Measurements from ENCODE around the gene ZC3H15.
"Not testable (repeated sequence)": the region's sequence is repeated elsewhere in the genome, so short reads cannot be mapped to it uniquely, and the experiment has no call there.

The ZC3H15 gene

GRCh38 chr2:186497928-186498327, 11.9 kb downstream of the ZC3H15 start:
- Histone ChIP-seq H3K27me3 (ENCODE audit: control insufficient read depth, insufficient read depth, low read length) (no peaks in the 10 kb centered on the region), H3K36me3 (ENCODE audit: control insufficient read depth, insufficient read depth, low read length) (peaks cover 3% of the 10 kb centered on the region), H3K9me3 (ENCODE audit: control insufficient read depth, insufficient read depth, low read length) (no peaks in the 10 kb centered on the region), H3K9ac (ENCODE audit: low read depth, low read length) (no peak overlapping the region), H3K4me3 (ENCODE audit: low read depth, low read length) (no peak overlapping the region), H3K4me1 (ENCODE audit: control insufficient read depth, insufficient read depth, low read length) (no peaks in the 10 kb centered on the region)

- Histone ChIP-seq H3K4me1 (ENCODE audit: control insufficient read depth, insufficient read depth, low read length) (no peaks in the 10 kb centered on the region), H3K9me3 (ENCODE audit: control insufficient read depth, insufficient read depth, low read length) (no peaks in the 10 kb centered on the region), H3K27me3 (ENCODE audit: control insufficient read depth, insufficient read depth, low read length) (no peaks in the 10 kb centered on the region), H3K4me3 (ENCODE audit: low read depth, low read length) (no peak overlapping the region), H3K36me3 (ENCODE audit: control insufficient read depth, insufficient read depth, low read length) (peaks cover 3% of the 10 kb centered on the region), H3K9ac (ENCODE audit: low read depth, low read length) (no peak overlapping the region)
Observed at GRCh38 chr2:186498834-186499233, 12.8 kb downstream of the ZC3H15 start.

GRCh38 chr2:186503827-186504606, 18.0 kb downstream of the ZC3H15 start:
- peaks cover 13% of the 10 kb centered on the region for H3K36me3 ChIP-seq (ENCODE audit: control insufficient read depth, insufficient read depth, low read length)
- H3K27me3 ChIP-seq (ENCODE audit: control insufficient read depth, insufficient read depth, low read length): no peaks in the 10 kb centered on the region
- no peak overlapping the region for H3K4me3 ChIP-seq (ENCODE audit: low read depth, low read length)
- H3K4me1 ChIP-seq (ENCODE audit: control insufficient read depth, insufficient read depth, low read length): no peaks in the 10 kb centered on the region
- no peaks in the 10 kb centered on the region for H3K9me3 ChIP-seq (ENCODE audit: control insufficient read depth, insufficient read depth, low read length)
- H3K9ac ChIP-seq (ENCODE audit: low read depth, low read length): no peak overlapping the region

DNA sequence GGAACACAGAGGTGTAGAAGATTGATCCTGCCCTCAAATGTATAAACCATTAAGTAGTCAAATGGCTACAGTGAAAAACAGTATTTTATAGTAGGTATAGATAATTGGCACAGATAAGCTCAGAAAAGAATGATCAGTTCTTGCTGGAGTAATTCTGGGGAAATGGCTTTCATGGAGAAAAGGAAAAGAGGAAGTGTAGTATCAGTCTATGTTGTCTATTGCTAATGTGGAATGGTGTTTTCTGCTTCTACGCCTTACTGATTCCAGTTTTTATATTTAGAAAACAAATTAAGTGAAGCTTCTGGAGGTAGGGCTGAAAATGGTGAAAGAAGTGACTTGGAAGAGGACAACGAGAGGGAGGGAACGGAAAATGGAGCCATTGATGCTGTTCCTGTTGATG, 22.2 kb downstream of the ZC3H15 start:
- Histone ChIP-seq H3K9me3 (ENCODE audit: control insufficient read depth, insufficient read depth, low read length) (no peaks in the 10 kb centered on the region), H3K36me3 (ENCODE audit: control insufficient read depth, insufficient read depth, low read length) (peaks cover 10% of the 10 kb centered on the region), H3K4me3 (ENCODE audit: low read depth, low read length) (no peak overlapping the region), H3K4me1 (ENCODE audit: control insufficient read depth, insufficient read depth, low read length) (no peaks in the 10 kb centered on the region), H3K27me3 (ENCODE audit: control insufficient read depth, insufficient read depth, low read length) (no peaks in the 10 kb centered on the region), H3K9ac (ENCODE audit: low read depth, low read length) (no peak overlapping the region)

DNA sequence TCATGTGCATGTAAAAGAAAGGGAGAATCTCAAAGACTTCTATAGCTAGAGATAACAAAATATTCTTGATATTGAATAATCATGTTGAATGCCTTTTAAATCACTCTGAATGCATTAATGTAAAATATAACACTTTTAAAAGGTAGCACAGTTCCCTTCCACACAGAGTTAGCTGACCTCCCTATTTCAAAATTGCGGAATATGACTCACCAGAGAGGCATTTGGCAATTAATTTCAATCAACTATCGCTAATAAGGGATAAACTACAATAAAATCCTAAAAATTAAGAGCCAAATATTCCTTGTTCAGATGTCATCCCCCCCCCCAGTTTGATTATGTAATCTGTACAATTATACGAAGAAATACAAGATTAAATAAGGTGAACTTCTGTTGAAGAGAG, 29.3 kb downstream of the ZC3H15 start:
- no peaks in the 10 kb centered on the region for H3K36me3 ChIP-seq (ENCODE audit: control insufficient read depth, insufficient read depth, low read length)
- H3K9me3 ChIP-seq (ENCODE audit: control insufficient read depth, insufficient read depth, low read length): no peaks in the 10 kb centered on the region
- no peaks in the 10 kb centered on the region for H3K4me1 ChIP-seq (ENCODE audit: control insufficient read depth, insufficient read depth, low read length)
- no peak overlapping the region for H3K9ac ChIP-seq (ENCODE audit: low read depth, low read length)
- no peak overlapping the region for H3K4me3 ChIP-seq (ENCODE audit: low read depth, low read length)
- no peaks in the 10 kb centered on the region for H3K27me3 ChIP-seq (ENCODE audit: control insufficient read depth, insufficient read depth, low read length)

- H3K4me1 ChIP-seq (ENCODE audit: control insufficient read depth, insufficient read depth, low read length): no peaks in the 10 kb centered on the region
- H3K27me3 ChIP-seq (ENCODE audit: control insufficient read depth, insufficient read depth, low read length): no peaks in the 10 kb centered on the region
- H3K9ac ChIP-seq (ENCODE audit: low read depth, low read length): no peak overlapping the region
- no peaks in the 10 kb centered on the region for H3K9me3 ChIP-seq (ENCODE audit: control insufficient read depth, insufficient read depth, low read length)
- H3K4me3 ChIP-seq (ENCODE audit: low read depth, low read length): no peak overlapping the region
- no peaks in the 10 kb centered on the region for H3K36me3 ChIP-seq (ENCODE audit: control insufficient read depth, insufficient read depth, low read length)
Observed at GRCh38 chr2:186516396-186516795, 30.3 kb downstream of the ZC3H15 start.

DNA sequence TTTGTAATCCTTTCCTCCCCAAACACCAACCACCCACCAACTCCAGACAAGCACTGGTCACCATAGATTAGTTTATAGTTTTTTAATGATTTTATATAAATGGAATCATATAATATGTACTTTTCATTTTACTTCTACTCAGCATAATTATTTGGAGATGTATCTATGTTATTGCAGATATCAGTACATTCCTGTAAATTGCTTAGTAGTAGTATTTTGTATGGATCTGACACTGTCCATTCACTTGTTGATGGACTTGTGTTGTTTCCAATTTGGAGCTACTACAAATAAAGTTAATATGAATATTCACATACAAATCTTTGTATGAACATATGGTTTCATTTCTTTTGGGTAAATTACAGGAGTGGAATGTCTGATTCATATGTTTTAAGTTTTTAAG, 31.0 kb downstream of the ZC3H15 start:
- Histone ChIP-seq H3K4me3 (ENCODE audit: low read depth, low read length) (no peak overlapping the region), H3K36me3 (ENCODE audit: control insufficient read depth, insufficient read depth, low read length) (no peaks in the 10 kb centered on the region), H3K27me3 (ENCODE audit: control insufficient read depth, insufficient read depth, low read length) (no peaks in the 10 kb centered on the region), H3K9ac (ENCODE audit: low read depth, low read length) (no peak overlapping the region), H3K4me1 (ENCODE audit: control insufficient read depth, insufficient read depth, low read length) (no peaks in the 10 kb centered on the region), H3K9me3 (ENCODE audit: control insufficient read depth, insufficient read depth, low read length) (no peaks in the 10 kb centered on the region)

DNA sequence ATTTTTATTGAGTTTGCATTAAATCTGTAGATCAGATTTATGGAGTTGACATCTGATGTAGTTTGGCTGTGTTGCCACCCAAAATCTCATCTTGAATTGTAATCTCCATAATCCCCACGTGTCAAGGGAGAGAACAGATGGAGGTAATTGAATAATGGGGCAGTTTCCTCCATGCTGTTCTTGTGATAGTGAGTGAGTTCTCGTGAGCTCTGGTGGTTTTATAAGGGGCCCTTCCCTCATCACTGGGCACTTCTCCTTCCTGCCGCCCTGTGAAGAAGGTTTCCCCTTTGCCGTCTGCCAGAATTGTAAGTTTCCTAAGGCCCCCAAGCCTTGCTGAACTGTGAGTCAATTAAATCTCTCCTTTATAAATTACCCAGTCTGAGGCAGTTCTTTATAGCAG, 32.2 kb downstream of the ZC3H15 start:
- no peaks in the 10 kb centered on the region for H3K36me3 ChIP-seq (ENCODE audit: control insufficient read depth, insufficient read depth, low read length)
- H3K4me1 ChIP-seq (ENCODE audit: control insufficient read depth, insufficient read depth, low read length): no peaks in the 10 kb centered on the region
- H3K9me3 ChIP-seq (ENCODE audit: control insufficient read depth, insufficient read depth, low read length): no peaks in the 10 kb centered on the region
- no peak overlapping the region for H3K9ac ChIP-seq (ENCODE audit: low read depth, low read length)
- no peak overlapping the region for H3K4me3 ChIP-seq (ENCODE audit: low read depth, low read length)
- no peaks in the 10 kb centered on the region for H3K27me3 ChIP-seq (ENCODE audit: control insufficient read depth, insufficient read depth, low read length)

- H3K36me3 ChIP-seq (ENCODE audit: control insufficient read depth, insufficient read depth, low read length): no peaks in the 10 kb centered on the region
- no peaks in the 10 kb centered on the region for H3K4me1 ChIP-seq (ENCODE audit: control insufficient read depth, insufficient read depth, low read length)
- H3K27me3 ChIP-seq (ENCODE audit: control insufficient read depth, insufficient read depth, low read length): no peaks in the 10 kb centered on the region
- no peak overlapping the region for H3K9ac ChIP-seq (ENCODE audit: low read depth, low read length)
- no peaks in the 10 kb centered on the region for H3K9me3 ChIP-seq (ENCODE audit: control insufficient read depth, insufficient read depth, low read length)
- H3K4me3 ChIP-seq (ENCODE audit: low read depth, low read length): no peak overlapping the region
Observed at GRCh38 chr2:186518945-186519344, 32.9 kb downstream of the ZC3H15 start.

- H3K27me3 ChIP-seq (ENCODE audit: control insufficient read depth, insufficient read depth, low read length); H3K4me1 ChIP-seq (ENCODE audit: control insufficient read depth, insufficient read depth, low read length); H3K9ac ChIP-seq (ENCODE audit: low read depth, low read length); H3K4me3 ChIP-seq (ENCODE audit: low read depth, low read length); H3K9me3 ChIP-seq (ENCODE audit: control insufficient read depth, insufficient read depth, low read length); H3K36me3 ChIP-seq (ENCODE audit: control insufficient read depth, insufficient read depth, low read length): not testable (repeated sequence)
Observed at GRCh38 chr2:186521570-186522153, 35.6 kb downstream of the ZC3H15 start.

DNA sequence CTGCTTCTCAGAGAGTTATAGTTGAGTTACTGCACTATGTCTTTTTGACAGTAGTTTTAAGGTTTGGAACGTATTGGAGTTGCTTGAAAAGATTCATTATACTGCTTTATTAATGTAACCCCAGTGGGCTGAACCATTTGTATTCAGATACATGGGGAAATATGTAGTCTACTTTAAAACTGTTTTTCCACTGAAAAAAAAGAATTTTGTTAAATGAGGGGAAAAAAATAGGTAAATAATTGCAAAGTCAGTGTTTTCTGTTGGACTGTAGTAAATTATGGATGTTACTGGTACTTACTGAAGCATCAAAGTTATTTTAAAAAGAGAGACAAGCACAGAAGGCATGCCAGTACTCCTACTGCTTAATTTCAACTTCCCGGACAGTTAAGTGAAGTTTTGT, 36.4 kb downstream of the ZC3H15 start:
- H3K4me1 ChIP-seq (ENCODE audit: control insufficient read depth, insufficient read depth, low read length): no peaks in the 10 kb centered on the region
- no peaks in the 10 kb centered on the region for H3K9me3 ChIP-seq (ENCODE audit: control insufficient read depth, insufficient read depth, low read length)
- H3K27me3 ChIP-seq (ENCODE audit: control insufficient read depth, insufficient read depth, low read length): no peaks in the 10 kb centered on the region
- H3K4me3 ChIP-seq (ENCODE audit: low read depth, low read length): no peak overlapping the region
- no peaks in the 10 kb centered on the region for H3K36me3 ChIP-seq (ENCODE audit: control insufficient read depth, insufficient read depth, low read length)
- H3K9ac ChIP-seq (ENCODE audit: low read depth, low read length): no peak overlapping the region

DNA sequence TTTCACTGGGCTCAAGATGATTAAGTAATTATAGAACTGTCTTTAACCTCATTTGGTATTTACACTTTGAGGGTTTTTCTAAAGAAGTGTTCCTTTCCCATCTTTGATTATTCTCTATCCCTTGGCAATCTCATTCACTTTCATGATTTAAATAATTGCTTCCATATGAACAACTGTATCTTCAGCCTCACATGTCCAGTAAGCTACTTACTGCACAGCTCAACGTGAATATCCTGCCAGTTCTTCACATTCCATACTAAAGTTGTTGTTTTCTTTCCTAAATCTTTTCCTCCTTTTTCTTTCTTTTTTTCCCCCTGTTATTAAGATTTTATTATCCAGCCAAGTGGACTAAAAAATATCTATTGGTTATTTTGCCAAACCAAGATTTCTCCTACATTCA, 37.7 kb downstream of the ZC3H15 start:
- no peaks in the 10 kb centered on the region for H3K9me3 ChIP-seq (ENCODE audit: control insufficient read depth, insufficient read depth, low read length)
- no peaks in the 10 kb centered on the region for H3K27me3 ChIP-seq (ENCODE audit: control insufficient read depth, insufficient read depth, low read length)
- no peak overlapping the region for H3K4me3 ChIP-seq (ENCODE audit: low read depth, low read length)
- H3K36me3 ChIP-seq (ENCODE audit: control insufficient read depth, insufficient read depth, low read length): no peaks in the 10 kb centered on the region
- no peaks in the 10 kb centered on the region for H3K4me1 ChIP-seq (ENCODE audit: control insufficient read depth, insufficient read depth, low read length)
- H3K9ac ChIP-seq (ENCODE audit: low read depth, low read length): no peak overlapping the region

Measured in iPS-15b (cell line).